SHP77 (cell line): ENCODE measurements around the gene RCBTB1.
"Not testable (repeated sequence)": the region's sequence is repeated elsewhere in the genome, so short reads cannot be mapped to it uniquely, and the experiment has no call there.

ENCODE experiments used
- DNase-seq, 2 experiments: peaks; one replicate each; lab custom pipeline; 2025; lab: John Stamatoyannopoulos, UW

The RCBTB1 gene

DNA sequence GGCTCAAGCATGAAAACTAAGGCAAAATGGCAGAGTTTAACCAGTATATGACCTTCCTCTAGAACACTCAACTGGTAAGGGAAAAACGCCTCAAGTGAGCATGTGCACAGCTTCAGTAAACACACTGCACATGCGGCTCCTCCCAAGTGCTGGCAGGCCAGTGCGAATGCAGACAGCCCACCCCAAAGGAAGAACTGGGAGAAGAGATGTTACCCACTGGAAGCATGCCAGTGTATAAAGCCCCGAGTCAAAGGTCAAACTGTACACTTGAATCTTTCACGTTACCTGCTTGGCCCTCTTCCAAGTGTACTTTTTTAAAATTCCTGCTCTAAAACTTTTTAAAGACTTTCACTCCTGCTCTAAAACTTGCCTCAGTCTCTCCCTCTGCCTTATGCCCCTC lies 19.2 kb upstream of the RCBTB1 start:
- peak in 1 of 2 experiments; percentile 11 for DNase-seq

DNA sequence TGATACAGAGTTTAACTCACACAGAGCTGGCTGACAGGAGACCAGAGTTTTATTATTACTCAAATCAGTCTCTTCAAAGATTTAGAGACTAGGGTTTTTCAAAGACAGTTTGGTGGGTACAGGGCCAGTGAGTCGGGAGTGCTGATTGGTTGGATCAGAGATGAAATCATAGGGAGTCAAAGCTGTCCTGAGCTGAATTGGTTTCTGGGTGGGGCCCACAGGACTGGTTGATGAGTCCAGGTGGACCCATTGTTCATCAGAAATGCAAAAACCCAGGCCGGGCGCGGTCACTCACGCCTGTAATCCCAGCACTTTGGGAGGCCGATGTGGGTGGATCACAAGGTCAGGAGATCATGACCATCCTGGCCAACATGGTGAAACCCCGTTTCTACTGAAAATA lies 17.3 kb upstream of the RCBTB1 start:
- not testable (repeated sequence) for DNase-seq

DNA sequence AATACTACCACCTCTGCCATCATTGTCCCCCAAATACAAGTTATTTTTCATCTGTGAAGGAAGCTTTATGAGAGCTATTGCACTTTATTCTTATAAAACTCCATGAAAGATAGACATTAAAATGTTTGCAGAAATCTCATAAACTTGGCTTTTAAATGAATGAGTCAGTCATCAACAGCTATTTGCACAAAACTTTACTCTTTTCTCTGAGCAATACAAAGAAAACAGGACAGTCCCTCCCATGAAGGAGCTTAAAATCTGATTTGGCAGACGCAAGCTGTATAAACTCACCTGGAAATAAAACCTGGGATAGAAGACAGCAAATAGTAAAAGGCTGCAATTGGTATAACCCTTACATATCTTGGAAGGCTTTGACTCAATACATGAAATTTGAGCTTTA lies 16.6 kb upstream of the RCBTB1 start:
- DNase-seq: no peak

DNA sequence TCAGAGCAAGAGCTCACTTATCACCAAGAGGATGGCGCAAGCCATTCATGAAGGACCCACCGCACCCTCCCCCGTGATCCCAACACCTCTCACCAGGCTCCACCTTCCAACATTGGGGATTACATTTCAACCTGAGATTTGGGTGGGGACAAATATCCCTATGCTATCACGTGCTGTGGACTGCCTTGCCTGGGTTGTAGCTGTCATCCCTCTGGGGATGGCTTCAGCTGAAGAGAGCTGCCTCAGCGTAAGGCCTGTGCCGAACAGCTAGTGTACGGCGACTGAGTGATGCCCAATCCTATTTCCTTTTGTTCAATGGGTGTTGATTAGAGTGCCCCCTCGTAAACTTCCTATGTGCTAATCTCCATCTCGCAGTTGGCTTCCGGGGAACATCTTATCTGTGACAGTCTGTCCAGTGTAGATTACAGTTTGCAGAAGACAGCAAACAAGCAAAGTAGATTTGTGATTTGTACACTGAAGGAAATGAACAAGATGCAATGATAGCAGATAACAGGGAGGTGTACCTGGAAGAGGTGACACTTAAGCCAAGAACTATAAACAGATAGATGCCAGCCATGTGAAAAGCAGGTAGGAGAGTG lies 11.8 kb upstream of the RCBTB1 start:
- DNase-seq: no peak

DNA sequence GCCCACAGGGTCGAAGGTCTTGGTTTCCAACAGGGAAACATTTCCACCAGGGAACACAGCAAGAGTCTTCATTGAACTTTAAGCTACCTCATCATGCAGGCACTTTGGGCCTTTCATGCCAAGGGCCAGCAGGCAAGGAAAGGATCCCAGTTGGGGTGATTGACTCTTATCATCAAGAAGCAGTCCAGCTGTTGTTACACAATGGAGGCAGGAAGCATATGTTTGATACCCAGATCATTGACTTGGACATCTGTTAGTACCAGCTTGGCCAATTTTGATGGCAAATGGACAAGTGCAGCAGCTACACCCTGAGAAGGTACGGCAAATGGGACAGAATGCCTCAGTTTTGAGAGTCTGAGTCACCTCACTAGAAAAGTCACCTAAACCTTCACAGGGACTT lies 10.9 kb upstream of the RCBTB1 start:
- DNase-seq: no peak

DNA sequence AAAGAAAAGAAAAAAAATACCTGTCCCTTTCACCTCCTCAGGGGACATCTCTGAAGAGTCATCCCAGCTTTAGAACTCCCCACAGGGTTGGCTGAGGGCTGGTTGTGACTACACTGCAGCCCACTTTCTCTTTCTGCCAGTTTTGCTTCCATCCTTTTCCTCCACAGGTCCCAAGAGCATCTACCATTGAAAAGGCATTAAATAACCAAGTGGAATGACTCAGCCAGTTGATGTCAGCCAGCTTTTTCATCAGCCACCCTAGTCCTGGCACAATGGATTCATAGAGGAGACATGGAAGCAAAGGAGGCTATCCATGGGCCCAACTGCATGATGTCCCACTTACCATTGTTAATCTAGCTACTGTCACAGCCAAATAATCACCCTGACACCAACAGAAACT lies 9.2 kb upstream of the RCBTB1 start:
- DNase-seq: no peak

DNA sequence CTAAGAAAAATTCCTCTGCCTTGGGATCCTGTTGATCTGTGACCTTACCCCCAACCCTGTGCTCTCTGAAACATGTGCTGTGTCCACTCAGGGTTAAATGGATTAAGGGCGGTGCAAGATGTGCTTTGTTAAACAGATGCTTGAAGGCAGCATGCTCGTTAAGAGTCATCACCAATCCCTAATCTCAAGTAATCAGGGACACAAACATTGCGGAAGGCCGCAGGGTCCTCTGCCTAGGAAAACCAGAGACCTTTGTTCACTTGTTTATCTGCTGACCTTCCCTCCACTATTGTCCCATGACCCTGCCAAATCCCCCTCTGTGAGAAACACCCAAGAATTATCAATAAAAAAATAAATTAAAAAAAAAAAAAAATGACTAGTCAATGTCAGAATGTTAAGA lies 8.5 kb upstream of the RCBTB1 start:
- not testable (repeated sequence) for DNase-seq

DNA sequence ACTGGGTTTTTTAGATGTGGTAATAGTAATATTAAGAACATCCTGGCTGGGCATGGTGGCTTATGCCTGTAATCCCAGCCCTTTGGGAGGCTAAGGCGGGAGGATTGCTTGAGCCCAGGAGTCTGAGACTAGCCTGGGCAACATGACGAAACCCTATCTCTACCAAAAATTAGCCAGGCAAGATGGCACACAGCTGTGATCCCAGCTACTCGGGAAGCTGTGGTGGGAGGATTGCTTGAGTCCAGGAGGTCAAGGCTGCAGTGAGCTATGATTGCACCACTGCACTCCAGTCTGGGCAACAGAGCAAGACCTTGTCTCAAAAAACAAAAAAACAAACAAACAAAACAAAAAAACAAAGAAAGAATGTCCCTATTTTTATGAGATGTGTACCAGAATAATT lies 5.4 kb upstream of the RCBTB1 start:
- not testable (repeated sequence) for DNase-seq

DNA sequence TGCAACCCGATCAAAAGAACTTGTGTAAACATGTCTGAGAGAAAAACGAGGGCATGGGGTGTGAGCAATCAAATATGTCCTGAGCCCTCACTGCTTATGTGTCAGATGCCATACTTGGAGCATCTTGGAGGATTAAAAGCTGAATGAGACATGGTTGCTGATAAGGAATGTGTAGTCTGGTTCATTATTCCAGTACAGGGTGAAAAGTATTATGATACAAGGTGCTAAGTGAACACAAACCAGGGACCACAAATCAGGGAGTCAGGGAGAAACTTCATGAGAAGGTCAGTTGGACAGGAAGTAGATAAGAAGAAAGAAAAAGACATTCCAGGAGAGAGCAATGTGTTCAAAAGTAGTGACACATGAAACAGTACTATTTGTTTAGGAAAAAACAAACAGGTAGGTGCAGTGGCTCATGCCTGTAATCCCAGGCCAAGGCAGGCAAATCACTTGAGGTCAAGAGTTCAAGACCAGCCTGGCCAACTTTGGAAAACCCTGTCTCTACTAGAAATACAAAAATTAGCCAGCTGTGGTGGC lies 2.0 kb upstream of the RCBTB1 start:
- no peak for DNase-seq

DNA sequence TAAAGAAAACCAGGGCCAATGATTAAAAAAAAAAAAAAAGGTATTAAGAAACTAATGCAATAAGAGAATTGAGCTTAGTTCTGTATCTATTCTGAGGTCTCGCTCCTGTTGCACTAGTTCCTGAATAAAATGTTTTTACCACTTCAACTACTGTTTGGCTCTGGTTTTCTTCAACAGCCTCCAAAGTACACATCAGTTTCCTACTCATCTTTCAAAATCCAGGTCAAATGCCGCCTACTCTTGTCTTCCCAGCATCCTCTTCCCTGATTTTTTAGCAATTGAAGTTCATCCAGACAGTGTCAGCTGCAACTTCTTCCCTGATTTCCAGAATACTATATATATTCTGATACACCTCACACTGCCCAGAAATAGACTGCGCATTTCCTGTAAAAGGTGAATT lies 1.4 kb upstream of the RCBTB1 start:
- DNase-seq: no peak

DNA sequence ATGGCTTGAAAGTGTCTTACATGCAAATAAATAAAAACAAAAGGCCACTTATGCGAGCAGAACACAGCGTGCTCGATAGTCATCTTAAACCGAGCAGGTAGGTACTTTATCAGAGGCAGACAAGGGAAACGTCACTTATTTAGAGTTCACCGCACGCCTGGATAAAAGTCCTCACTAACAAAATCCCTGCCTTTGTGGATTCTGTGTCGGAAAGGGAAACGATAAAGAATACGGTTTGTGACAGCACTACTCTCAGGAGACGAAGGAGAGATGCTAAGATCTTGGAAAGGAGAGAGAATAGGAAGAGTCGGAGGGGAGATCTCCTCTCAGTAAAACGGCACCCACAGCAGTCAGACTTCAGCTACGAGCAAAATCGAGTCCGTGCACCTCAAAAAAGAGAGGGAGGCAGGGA lies 581 bp downstream of the RCBTB1 start:
- no peak for DNase-seq

DNA sequence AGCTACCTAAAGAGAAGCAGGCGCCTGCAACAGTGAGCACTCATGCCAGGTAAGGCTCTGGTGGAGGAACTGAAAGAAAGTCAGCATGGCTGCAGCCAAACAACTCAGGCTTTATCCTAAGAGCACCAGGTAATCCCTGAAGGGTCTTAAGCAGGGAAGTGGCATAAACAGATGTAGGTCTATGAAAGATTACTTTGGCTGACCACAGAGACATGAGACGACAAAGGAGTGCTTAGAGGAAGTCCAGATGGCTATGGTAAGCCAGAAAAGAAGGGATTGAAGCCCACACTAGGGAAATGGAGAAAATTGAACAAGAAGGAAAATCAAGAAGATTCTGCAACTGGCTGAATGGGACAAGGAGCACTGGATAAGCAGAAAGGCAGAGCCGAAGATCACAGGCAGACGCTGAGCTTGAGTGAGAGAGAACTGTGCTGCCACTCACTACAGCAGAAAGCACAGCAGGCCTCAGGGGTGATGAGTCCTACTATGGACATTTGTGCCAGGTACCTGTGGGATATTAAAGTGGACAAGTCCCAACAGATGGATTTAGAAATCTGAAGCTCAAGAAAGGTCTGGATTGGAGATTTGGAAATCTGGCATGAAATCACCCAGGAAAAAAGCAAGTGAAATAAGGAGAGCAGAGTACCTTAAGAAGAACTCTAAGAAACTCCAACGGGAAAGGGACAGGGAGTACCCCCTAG lies 4.2 kb downstream of the RCBTB1 start:
- DNase-seq: no peak

DNA sequence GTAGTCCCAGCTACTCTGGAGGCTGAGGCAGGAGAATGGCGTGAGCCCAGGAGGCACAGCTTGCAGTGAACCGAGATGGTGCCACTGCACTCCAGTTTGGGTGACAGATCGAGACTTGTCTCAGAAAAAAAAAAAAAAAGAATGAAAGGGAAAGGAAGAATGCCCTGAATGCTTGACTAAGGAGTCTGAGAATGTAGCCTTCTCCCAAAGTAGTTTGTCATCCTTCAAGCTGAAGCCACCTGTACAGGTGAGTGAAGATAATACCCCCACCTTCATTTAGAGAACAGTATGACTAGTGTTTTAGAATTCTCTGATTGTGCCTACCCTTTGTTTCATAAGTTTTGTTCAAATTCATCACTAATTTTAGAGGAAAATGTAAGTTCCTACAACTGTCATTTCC lies 5.9 kb downstream of the RCBTB1 start:
- no peak for DNase-seq

DNA sequence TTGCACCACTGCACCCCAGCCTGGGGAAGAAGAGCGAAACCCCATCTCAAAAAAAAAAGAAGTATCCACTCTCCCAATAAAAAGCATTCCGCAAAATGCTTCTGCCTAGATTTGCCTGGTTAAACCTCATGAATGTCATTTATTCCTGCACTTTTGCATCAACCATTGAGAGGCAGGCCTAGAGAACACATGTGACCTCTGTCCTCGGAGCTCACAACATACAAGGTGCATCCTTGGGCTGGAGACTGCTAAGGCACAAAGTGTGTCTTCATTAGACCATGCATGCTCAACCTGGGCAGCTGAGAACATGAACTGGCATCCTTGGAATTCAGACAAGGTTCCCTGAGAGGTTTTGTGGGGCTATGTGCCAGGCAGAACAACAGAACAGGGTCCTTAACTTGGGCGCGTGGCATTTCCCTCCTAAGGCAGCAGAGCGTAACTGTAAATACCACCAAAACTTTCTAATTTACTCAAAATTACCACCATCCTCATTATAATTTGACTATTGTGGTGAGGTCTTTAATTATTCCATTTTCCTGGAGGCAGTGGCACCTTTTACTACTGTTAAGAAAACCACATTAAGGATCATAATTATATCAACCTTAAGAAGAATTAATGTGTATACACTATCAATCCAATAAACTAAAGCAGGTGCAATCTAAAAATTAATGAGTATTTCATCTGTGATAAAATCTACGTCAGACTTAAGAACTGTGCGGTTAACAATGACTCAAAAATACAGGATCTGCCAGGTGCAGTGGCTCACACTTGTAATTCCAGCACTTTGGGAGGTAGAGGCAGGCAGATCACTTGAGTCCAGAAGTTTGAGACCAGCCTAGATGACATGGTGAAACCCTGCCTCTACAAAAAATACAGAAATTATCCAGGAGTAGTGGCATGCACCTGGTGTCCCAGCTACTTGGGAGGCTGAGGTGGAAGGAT lies 13.8 kb downstream of the RCBTB1 start:
- no peak for DNase-seq

DNA sequence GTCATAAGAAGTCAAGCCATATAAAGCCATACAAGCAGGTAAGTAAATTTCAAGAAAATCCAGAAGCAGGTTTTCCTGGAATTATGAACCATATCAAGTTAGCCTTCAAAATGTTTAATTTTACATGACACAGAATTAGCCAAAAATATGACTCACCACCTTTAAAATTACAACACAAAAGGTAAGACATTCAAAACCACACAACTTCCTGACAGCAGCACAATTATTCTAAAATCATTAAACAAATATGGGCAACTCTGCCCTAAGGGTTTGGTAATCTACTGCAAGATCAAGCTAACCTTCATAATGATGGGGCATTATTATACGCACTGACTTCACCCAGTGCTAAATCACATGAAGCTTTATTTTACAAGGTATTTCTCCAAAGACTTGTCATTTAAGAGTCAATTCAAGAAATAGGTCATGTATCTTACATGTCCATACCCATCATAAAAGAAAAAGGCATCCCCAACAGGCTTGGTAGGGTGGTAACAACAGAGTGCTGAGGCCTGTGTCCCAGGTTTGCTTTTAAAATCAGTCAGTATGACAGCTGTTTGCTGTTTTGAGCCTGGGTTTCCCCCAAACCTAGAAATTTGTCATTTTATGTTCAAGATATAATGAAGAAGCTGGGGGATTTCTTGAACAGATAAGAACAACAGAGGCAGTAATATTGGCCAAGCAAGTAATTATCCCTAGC lies 15.2 kb downstream of the RCBTB1 start:
- no peak for DNase-seq

DNA sequence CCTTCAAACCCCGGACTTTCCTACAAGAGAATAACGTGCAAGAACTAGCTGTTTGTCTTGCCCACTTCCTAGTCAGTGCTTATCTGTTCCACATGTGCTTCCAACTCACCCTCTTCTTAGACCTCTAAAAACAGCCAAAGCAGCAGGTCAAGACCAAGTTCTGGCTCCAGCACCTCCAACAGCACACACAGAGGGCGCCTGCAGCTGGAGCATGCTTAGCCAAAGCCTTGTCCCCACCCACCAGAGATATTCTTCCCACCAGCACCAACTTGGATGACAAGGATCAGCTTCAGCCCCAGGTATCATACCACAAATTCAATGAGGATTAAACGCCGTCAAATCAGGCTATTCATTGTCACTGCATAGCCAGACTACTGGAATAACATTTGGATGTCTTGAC lies 17.9 kb downstream of the RCBTB1 start:
- no peak for DNase-seq

DNA sequence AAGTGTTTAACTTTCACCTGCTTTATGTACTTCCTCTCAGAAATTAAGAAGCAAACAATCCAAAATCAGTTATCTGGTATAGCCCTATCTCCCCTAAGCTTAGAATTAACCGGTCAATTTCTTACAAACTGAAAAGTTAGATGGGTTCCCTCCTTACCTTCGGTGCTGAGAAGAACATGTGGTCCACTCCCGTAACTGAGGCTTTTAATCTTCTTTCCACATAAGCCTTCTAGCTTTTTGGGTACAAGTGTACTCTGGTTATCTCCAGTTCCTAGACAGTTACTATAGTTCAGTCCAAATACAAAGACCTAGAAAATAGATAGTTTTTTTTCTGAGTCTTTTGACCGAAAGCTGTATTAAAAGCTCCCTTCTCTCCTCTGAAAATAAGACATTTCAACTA lies 18.9 kb downstream of the RCBTB1 start:
- DNase-seq: no peak

DNA sequence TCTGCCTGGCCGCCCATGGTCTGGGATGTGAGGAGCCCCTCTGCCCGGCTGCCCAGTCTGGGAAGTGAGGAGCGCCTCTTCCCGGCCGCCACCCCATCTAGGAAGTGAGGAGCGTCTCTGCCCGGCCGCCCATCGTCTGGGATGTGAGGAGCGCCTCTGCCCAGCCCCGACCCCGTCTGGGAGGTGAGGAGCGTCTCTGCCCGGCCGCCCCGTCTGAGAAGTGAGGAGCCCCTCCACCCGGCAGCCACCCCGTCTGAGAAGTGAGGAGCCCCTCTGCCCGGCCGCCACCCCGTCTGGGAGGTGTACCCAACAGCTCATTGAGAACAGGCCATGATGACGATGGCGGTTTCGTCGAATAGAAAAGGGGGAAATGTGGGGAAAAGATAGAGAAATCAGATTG lies 19.9 kb downstream of the RCBTB1 start:
- not testable (repeated sequence) for DNase-seq

DNA sequence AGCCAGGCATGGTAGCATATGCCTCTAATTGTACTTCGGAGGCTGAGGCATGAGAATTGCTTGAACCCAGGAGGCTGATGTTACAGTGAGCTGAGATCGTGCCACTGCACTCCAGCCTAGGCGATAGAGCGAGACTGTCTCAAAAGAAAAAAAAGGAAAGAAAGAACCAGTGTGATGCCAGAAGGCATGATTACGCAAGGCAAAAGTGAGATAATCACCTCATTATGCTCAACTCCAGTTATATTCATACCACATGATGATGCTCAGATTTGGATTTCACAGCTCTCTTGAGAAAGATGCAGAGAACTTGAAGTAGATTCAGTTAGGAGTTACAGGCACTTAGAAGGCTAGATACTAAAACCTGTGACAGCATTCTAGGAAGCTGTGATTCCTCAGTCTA lies 21.8 kb downstream of the RCBTB1 start:
- DNase-seq: no peak

DNA sequence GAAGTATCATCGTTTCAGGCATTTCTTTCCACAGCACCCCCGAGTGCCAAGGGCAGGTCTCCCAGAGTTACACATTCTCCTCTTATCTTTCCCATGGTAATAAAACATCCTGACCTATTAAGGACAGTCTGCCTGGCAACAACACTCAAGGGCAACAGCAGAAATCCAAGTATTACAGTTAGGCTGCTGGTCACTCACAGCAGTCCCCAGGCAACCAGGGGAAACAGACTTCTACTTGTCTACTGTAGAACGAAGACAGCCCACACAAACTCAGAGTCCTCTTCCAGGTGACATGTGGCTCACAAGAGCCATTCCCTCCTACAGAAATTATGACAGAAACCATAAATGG lies 24.3 kb downstream of the RCBTB1 start:
- no peak for DNase-seq

DNA sequence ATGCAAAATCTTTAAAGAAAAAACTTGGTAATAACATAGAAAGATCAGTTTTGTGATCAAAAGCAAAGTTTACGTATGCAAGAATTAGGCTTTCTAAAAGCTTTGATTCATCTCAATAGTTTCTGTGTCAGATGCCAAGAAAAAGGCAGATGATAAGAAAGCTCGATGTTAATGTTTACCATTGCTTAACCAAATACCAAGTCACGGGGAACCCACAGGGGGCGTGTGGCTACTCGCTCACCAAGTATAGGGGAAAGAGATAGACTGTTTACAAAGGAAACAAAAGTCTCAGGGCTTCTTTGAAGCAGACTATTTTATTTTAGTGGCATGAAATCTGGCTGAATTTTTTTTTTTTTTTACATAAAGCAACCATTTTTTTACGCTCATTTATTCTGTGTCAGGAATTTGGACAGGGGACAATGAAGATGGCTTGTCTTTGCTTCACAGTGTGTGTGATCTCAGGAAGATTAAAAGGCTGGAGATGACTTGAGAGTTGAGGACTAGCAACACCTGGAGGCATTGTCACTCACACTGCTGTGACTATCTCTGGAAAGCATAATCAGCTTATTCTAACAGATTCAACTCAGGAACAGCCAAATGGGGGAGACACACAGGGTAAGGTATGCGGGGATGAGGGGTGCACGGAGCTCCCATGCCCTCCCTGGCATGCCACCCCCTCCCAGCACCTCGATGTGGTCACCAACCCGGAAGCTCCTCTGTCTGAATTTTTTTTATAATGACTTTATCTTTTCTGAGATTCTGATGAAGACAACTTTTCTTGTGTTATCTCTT lies 24.9 kb downstream of the RCBTB1 start:
- no peak for DNase-seq
